RWPE2 (cell line): ENCODE measurements around the gene CYP26B1.

Experiments used
- ATAC-seq: fragments of 200-7000 bp; cut with Tn5 transposase; 3 replicates; pipeline ENCODE4 v1.9.1; 2021; ENCODE audit warnings: low read depth
- DNase-seq: peaks from one replicate; pipeline ENCODE4 v3.0.0-alpha.2; 2020; ENCODE audit warnings: low spot score
- H3K27ac ChIP-seq: fragments of 450-650 bp; 2 replicates; pipeline ENCODE4 v1.5.1; 2017; ENCODE audit warnings: mild to moderate bottlenecking; ENCODE audit not compliant: poor library complexity, severe bottlenecking
- H3K27me3 ChIP-seq: fragments of 250-450 bp; sonication (Bioruptor Pico); 2 replicates; pipeline ENCODE4 v1.5.1; 2021; ENCODE audit warnings: mild to moderate bottlenecking, moderate library complexity; ENCODE audit not compliant: insufficient read depth, poor library complexity, severe bottlenecking
- H3K36me3 ChIP-seq: fragments of 250-450 bp; sonication (Bioruptor Pico); 2 replicates; pipeline ENCODE4 v1.5.1; 2020; ENCODE audit warnings: low read depth, mild to moderate bottlenecking, moderate library complexity
- H3K4me1 ChIP-seq: fragments of 250-450 bp; sonication (Bioruptor Pico); 2 replicates; pipeline ENCODE4 v1.5.1; 2021; ENCODE audit warnings: mild to moderate bottlenecking, moderate library complexity; ENCODE audit not compliant: insufficient read depth, poor library complexity, severe bottlenecking
- H3K4me3 ChIP-seq: fragments of 250-450 bp; sonication (Bioruptor Pico); 2 replicates; pipeline ENCODE4 v1.5.1; 2021; ENCODE audit warnings: mild to moderate bottlenecking, moderate library complexity; ENCODE audit not compliant: severe bottlenecking
- H3K9me3 ChIP-seq: fragments of 250-450 bp; sonication (Bioruptor Pico); 2 replicates; pipeline ENCODE4 v1.5.1; 2021; ENCODE audit warnings: mild to moderate bottlenecking, moderate library complexity; ENCODE audit not compliant: severe bottlenecking
- TF ChIP-seq, protein P1 (sequence below): fragments of 450-650 bp; IDR thresholded peaks from one replicate; pipeline ENCODE4 v1.5.1; 2017; ENCODE audit warnings: mild to moderate bottlenecking, moderate library complexity; ENCODE audit not compliant: poor library complexity, severe bottlenecking

The CYP26B1 gene

DNA sequence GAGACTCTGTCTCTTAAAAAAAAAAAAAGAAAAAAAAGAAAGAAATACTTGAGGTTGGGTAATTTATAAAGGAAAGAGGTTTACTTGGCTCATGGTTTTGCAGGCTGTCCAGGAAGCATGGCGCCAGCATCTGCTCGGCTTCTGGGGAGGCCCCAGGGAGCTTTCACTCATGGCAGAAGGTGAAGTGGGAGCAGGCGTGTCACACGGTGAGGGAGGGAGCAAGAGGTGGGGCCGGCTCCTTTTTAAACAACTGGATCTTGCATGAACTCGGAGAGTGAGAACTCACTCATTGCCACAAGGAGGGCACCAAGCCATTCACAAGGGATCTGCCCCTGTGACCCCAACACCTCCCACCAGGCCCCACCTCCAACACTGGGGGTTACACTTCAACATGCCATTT, 30.6 kb downstream of the CYP26B1 start:
- DNase-seq, result no peak
- no peaks in the 10 kb centered on the region for H3K27me3 ChIP-seq
- no peak for ATAC-seq
- H3K4me3 ChIP-seq, result no peak overlapping the region
- no peaks in the 10 kb centered on the region for H3K9me3 ChIP-seq
- no peaks in the 10 kb centered on the region for H3K36me3 ChIP-seq
- H3K27ac ChIP-seq, result peak overlapping the region; percentile 97
- H3K4me1 ChIP-seq, result peaks cover 22% of the 10 kb centered on the region
- TF ChIP-seq, protein P1, sequence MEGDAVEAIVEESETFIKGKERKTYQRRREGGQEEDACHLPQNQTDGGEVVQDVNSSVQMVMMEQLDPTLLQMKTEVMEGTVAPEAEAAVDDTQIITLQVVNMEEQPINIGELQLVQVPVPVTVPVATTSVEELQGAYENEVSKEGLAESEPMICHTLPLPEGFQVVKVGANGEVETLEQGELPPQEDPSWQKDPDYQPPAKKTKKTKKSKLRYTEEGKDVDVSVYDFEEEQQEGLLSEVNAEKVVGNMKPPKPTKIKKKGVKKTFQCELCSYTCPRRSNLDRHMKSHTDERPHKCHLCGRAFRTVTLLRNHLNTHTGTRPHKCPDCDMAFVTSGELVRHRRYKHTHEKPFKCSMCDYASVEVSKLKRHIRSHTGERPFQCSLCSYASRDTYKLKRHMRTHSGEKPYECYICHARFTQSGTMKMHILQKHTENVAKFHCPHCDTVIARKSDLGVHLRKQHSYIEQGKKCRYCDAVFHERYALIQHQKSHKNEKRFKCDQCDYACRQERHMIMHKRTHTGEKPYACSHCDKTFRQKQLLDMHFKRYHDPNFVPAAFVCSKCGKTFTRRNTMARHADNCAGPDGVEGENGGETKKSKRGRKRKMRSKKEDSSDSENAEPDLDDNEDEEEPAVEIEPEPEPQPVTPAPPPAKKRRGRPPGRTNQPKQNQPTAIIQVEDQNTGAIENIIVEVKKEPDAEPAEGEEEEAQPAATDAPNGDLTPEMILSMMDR, result no peak

DNA sequence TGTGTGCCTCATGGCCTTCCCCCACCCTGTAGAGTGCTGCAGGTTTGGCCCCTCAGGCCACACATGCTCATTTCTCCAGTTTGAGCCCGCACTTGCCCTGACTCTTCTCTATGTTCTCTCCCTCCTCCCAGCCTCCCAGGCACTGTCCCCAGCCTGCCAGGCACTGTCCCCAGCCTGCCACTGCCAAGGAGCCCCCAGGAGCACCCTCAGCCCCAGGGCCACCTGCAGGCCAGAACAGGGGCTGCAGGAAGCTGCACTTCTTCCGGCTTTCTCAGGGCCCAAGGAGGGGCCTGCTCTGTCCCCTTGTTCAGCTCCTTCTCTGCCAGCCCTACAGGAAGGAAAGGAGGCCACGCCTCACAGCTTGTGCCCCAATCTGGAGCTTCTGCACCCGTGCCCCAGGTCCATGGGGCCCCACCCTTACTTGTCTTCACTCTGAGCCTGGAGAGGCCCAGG, 31.6 kb downstream of the CYP26B1 start:
- Histone ChIP-seq H3K4me1 (peaks cover 22% of the 10 kb centered on the region), H3K4me3 (no peak overlapping the region), H3K27ac (peak overlapping the region; percentile 97), H3K27me3 (no peaks in the 10 kb centered on the region), H3K36me3 (no peaks in the 10 kb centered on the region), H3K9me3 (no peaks in the 10 kb centered on the region)
- TF ChIP-seq, protein P1, result peak; percentile 40
- no peak for DNase-seq
- peak; percentile 3; the same call in 2 of the 3 replicates for ATAC-seq

DNA sequence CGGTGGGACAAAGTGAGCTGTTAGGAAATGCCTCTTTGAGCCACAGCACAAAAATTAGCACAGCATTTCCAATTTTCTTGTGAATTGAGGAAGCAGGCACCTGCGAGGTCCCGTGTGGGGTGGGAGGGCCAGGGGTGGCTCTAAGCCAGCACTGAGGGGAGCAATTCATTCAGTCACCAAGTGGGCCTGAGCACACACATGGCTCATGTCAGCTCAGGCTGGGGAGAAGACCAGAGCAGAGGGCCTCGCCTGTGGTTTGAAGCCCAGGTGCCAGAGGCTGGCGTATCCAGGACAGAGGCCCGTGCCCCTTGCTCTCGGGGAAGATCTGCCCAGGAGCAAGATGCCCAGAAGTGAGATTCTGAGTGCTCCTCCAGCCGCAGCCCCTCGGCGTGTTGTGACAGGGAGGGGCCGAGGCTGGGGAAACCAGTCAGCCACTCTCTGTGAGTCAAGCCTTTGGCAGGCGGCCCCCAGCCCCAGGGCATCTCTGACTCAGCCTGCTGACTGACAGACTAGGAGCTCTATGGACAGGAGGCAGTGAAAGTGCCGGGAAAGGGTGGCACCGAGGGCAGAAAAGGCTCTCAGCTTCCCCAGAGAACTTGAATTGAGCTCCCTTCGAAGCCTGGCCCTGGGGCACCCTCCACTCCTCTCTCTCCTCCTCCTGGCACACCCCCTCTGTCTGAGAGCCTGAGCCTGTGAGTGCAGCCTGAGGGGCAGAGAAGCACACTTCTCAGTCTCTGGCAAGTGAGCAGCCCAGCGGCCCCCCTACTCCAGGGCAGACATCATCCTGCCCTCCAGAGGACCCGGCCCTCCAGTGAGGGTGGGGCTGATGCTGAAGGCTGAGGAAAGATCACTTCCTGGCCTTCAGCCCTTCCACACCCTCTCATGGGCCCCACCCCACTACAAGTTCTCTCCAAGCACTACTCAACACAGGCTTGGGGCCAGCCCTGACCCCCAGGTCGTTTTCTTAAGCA, 32.3 kb downstream of the CYP26B1 start:
- H3K27ac ChIP-seq, result peak overlapping the region; percentile 97
- no peak overlapping the region for H3K4me3 ChIP-seq
- no peaks in the 10 kb centered on the region for H3K27me3 ChIP-seq
- ATAC-seq (peak; percentile 86), DNase-seq (peak; percentile 97)
- no peaks in the 10 kb centered on the region for H3K36me3 ChIP-seq
- TF ChIP-seq, protein P1, result no peak
- peaks cover 22% of the 10 kb centered on the region for H3K4me1 ChIP-seq
- H3K9me3 ChIP-seq, result no peaks in the 10 kb centered on the region

DNA sequence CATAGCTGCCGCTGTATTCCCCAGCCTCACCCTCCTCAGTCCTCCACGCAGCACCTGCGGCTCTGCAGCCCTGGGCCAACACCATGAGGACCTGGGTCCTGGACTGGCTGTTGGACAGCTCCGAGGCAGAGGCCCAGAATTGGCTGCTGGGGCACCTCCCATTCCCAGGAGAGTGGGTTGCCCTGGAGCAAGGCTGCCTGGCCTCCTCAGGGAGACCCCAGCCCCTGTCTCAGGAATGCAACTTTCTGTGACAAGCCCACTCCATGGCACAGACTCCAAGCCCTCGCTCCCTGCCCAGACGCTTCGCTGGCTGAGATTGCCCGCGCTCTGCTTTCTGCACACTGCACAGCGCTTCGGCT, 33.0 kb downstream of the CYP26B1 start:
- no peak for DNase-seq
- H3K4me3 ChIP-seq, result no peak overlapping the region
- no peaks in the 10 kb centered on the region for H3K9me3 ChIP-seq
- H3K27ac ChIP-seq, result peak overlapping the region; percentile 97
- no peak for ATAC-seq
- no peaks in the 10 kb centered on the region for H3K36me3 ChIP-seq
- peaks cover 23% of the 10 kb centered on the region for H3K4me1 ChIP-seq
- no peaks in the 10 kb centered on the region for H3K27me3 ChIP-seq
- TF ChIP-seq, protein P1, result no peak
